Keratinocyte (primary cell): Measurements from ENCODE around the gene TNIP1. TPM values are rescaled to one million over a fixed set of nuclear protein-coding genes. Genes with fewer than 3 reads are reported as not detected.
A peak's percentile ranks its signal among the peaks of the same experiment; 100 is the strongest.

ENCODE experiments used
- DNase-seq: peaks from one replicate; pipeline ENCODE4 v3.0.0-alpha.2; 2011; ENCODE audit warnings: low read depth, missing footprints, low spot score
- FAIRE-seq: peaks from 2 replicates; lab custom pipeline; 2011; peaks lifted over from hg19 to GRCh38; lab: Jason Lieb, UNC
- H2AFZ ChIP-seq: 2 replicates; pipeline ENCODE4 v1.6.0; 2012; ENCODE audit warnings: low read length, control low read depth, inconsistent platforms; ENCODE audit not compliant: control insufficient read depth
- H3K27ac ChIP-seq: 2 replicates; pipeline ENCODE4 v1.5.1; 2011; ENCODE audit warnings: low read length; ENCODE audit not compliant: control insufficient read depth, insufficient read depth
- H3K27me3 ChIP-seq: 3 replicates; pipeline ENCODE4 v1.6.0; 2011; ENCODE audit warnings: low read length; ENCODE audit not compliant: control insufficient read depth, insufficient read depth; ENCODE audit errors: extremely low read depth
- H3K36me3 ChIP-seq, 2 experiments: 2 replicates in 1 of 2; 3 replicates in 1 of 2; pipeline ENCODE4 v1.5.1; 2011; ENCODE audit warnings: low read length in 2 of 2, mild to moderate bottlenecking in 1 of 2; ENCODE audit not compliant: control insufficient read depth in 2 of 2, insufficient read depth in 2 of 2; ENCODE audit errors: extremely low read depth in 1 of 2
- H3K4me1 ChIP-seq: 3 replicates; pipeline ENCODE4 v1.5.1; 2011; ENCODE audit warnings: low read length; ENCODE audit not compliant: control insufficient read depth, insufficient read depth; ENCODE audit errors: extremely low read depth
- H3K4me2 ChIP-seq: 3 replicates; pipeline ENCODE4 v1.6.0; 2011; ENCODE audit warnings: low read depth, low read length; ENCODE audit not compliant: control insufficient read depth, insufficient read depth; ENCODE audit errors: extremely low read depth
- H3K4me3 ChIP-seq, 3 experiments: fragments of 200-600 bp in 1 of 3; sonication (generic) in 1 of 3; 2 replicates in 2 of 3; 3 replicates in 1 of 3; pipeline ENCODE4 v1.5.1; 2011 to 2016; ENCODE audit warnings: low read length in 3 of 3, mild to moderate bottlenecking in 3 of 3, control low read depth in 2 of 3, inconsistent platforms in 1 of 3, low read depth in 1 of 3, mixed read lengths in 1 of 3, mixed run types in 1 of 3, moderate library complexity in 1 of 3; ENCODE audit not compliant: control insufficient read depth in 2 of 3, insufficient read depth in 2 of 3; ENCODE audit errors: extremely low read depth in 1 of 3
- H3K79me2 ChIP-seq: 2 replicates; pipeline ENCODE4 v1.6.0; 2012; ENCODE audit warnings: low read length; ENCODE audit not compliant: control insufficient read depth, insufficient read depth
- H3K9ac ChIP-seq: 3 replicates; pipeline ENCODE4 v1.6.0; 2011; ENCODE audit warnings: low read length; ENCODE audit not compliant: control insufficient read depth, insufficient read depth; ENCODE audit errors: extremely low read depth
- H3K9me1 ChIP-seq: 3 replicates; pipeline ENCODE4 v1.6.0; 2011; ENCODE audit warnings: low read length; ENCODE audit not compliant: control insufficient read depth, insufficient read depth; ENCODE audit errors: extremely low read depth
- H3K9me3 ChIP-seq: 2 replicates; pipeline ENCODE4 v1.5.1; 2012; ENCODE audit warnings: low read depth, low read length; ENCODE audit not compliant: control insufficient read depth
- H4K20me1 ChIP-seq: 3 replicates; pipeline ENCODE4 v1.6.0; 2011; ENCODE audit warnings: low read length; ENCODE audit not compliant: control insufficient read depth, insufficient read depth; ENCODE audit errors: extremely low read depth
- CTCF ChIP-seq, 3 experiments: IDR thresholded peaks in 1 of 3; conservative IDR thresholded peaks in 1 of 3; optimal IDR thresholded peaks in 1 of 3; 2 replicates in 2 of 3; 3 replicates in 1 of 3; pipeline versions ENCODE3 to v1.5.1; 2011; ENCODE audit warnings: low read length in 3 of 3, mild to moderate bottlenecking in 3 of 3, moderate library complexity in 2 of 3, control low read depth in 1 of 3, inconsistent platforms in 1 of 3; ENCODE audit not compliant: insufficient read depth in 2 of 3; ENCODE audit errors: extremely low read depth in 1 of 3
- EZH2 ChIP-seq: IDR thresholded peaks from one replicate; pipeline ENCODE4 v1.6.1; 2012; ENCODE audit warnings: inconsistent platforms, mild to moderate bottlenecking, low read length, moderate library complexity
- dilution Hi-C: fragments of 300-500 bp; cut with MboI; formaldehyde crosslinking; loops from one replicate; pipeline ENCODE4 v1.7.0; 2020; ENCODE audit warnings: low sequenced_read_pairs; ENCODE audit not compliant: extremely low pct_ligation_motif_present
- polyA plus RNA-seq, 5 experiments: library from polyadenylated mRNA; depleted of rRNA in 3 of 5; stranded (reverse) in 3 of 5; stranded (forward) in 1 of 5; unstranded in 1 of 5; fragments of >200 nt; gene quantifications; 1 replicate in 1 of 5; 2 replicates in 3 of 5; 3 replicates in 1 of 5; pipeline versions ENCODE4 v1.2.1 to v1.2.3, GENCODE V29; 2011 to 2012; ENCODE audit warnings: missing spikeins in 2 of 5, low read depth in 1 of 5, low replicate concordance in 1 of 5

TNIP1 gene
- polyA plus RNA-seq, 1 donor (not counting 4 experiments of a cell fraction or from before 2014, with no cell fraction given), result 47.9 TPM

DNA sequence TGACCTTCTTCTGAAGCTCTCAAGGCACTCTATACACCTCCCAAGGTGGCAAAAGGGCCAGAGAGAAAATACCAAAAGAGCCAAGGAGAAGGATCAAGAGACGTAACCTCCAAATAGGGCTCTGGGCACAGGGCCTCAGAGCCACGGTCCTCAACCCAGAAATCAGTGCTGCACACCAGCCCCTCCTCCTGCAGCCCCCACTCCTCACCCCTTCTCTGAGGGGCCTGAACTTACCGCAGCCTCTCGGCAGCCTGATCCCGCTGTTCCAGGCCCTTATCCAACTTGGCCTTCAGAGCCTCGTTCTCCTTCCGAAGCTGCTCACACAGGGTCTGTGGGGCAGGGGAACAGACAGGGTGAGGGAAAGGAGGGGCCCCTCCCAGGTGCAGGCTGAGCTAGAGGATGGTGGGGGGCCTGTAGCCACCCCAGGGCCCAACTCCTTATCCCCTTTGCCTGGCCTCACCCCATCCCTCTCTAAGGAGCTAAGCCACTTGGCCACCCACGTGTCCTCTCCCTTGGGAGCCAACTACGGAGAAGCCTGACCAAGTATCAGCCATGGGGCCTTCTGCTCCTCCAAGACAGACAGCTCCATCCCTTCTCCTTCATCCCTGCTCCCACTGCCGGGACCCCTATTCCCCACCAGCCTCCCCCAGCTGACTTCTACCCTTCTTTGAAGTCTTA lies 28.8 kb downstream of the TNIP1 start:
- dilution Hi-C loops, result no loop called here
- FAIRE-seq, result no peak
- H3K9me1 ChIP-seq, result no peaks in the 10 kb centered on the region
- no peaks in the 10 kb centered on the region for H3K4me1 ChIP-seq
- H4K20me1 ChIP-seq, result peaks cover 3% of the 10 kb centered on the region
- no peak overlapping the region for H3K9ac ChIP-seq
- H2AFZ ChIP-seq, result no peak overlapping the region
- no peak for DNase-seq
- H3K9me3 ChIP-seq, result no peaks in the 10 kb centered on the region
- peaks cover 47 to 81% of the 10 kb centered on the region in 2 experiments for H3K36me3 ChIP-seq
- TF ChIP-seq EZH2 (no peak), CTCF (optimal IDR thresholded peaks at IDR 0.05 in 1 of 3, IDR thresholded peaks at IDR 0.05 in 1 of 3, conservative IDR thresholded peaks at IDR 0.05 in 1 of 3; ENCODE audit: extremely low read depth in 1 of 3, insufficient read depth in 2 of 3, low read length in 3 of 3) (no peak)
- no peak overlapping the region for H3K4me3 ChIP-seq
- no peaks in the 10 kb centered on the region for H3K79me2 ChIP-seq
- no peaks in the 10 kb centered on the region for H3K27me3 ChIP-seq
- no peak overlapping the region for H3K4me2 ChIP-seq
- no peak overlapping the region for H3K27ac ChIP-seq

DNA sequence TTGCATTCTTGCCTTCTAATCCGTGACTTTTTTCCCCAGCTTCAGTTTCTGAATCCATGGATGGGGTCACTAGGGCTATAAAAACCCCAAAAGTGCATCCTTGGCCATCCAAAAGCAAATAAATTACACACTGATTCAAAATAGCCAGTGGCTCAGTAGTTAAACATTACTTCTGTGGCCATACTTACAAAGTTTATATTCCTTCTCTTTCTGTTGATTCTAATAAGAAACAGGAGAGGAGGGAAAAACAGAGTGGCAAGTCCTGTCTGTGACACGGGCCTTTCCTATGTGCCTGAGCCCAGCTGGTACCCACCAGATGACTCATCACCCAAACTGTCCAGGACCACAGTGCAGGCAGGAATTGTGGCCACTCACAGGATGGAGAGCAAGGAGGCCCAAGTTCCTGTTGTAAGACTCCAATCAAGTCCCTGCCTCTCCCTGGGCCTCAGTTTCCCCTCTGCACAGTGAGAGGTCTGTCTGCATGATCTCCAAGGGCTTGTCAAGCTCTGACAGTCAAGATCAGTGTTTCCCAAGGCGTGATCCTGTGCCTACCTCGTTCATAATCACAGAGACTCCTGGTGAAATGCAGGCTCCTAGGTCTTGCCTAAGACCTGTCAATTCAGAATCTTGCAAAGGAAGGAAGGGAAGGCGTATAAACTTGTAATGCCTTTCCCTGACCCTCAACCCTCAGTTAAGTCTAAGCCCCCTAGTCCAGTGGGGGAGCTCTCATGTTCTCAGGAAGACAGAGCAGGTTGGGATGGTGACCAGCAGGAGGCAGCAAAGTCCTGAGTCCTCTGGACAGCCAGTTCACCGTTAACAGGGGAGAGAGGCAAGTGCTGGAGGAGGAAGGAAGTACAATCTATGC lies 29.5 kb downstream of the TNIP1 start:
- no peak overlapping the region for H3K4me3 ChIP-seq
- dilution Hi-C loops, result no loop called here
- FAIRE-seq, result no peak
- H2AFZ ChIP-seq, result no peak overlapping the region
- H3K36me3 ChIP-seq, result peaks cover 44 to 75% of the 10 kb centered on the region in 2 experiments
- no peak overlapping the region for H3K4me2 ChIP-seq
- no peaks in the 10 kb centered on the region for H3K9me3 ChIP-seq
- TF ChIP-seq CTCF (optimal IDR thresholded peaks at IDR 0.05 in 1 of 3, IDR thresholded peaks at IDR 0.05 in 1 of 3, conservative IDR thresholded peaks at IDR 0.05 in 1 of 3; ENCODE audit: extremely low read depth in 1 of 3, insufficient read depth in 2 of 3, low read length in 3 of 3) (peak; percentile 84 to 91 (median 87)), EZH2 (no peak)
- no peak for DNase-seq
- H3K9ac ChIP-seq, result no peak overlapping the region
- H3K9me1 ChIP-seq, result no peaks in the 10 kb centered on the region
- H3K79me2 ChIP-seq, result no peaks in the 10 kb centered on the region
- peaks cover 3% of the 10 kb centered on the region for H4K20me1 ChIP-seq
- no peak overlapping the region for H3K27ac ChIP-seq
- H3K27me3 ChIP-seq, result no peaks in the 10 kb centered on the region
- no peaks in the 10 kb centered on the region for H3K4me1 ChIP-seq
